Suprapubic skin (tissue), 4 donors: Measurements from ENCODE around the gene TENT4A. TPM values are rescaled to one million over a fixed set of nuclear protein-coding genes. Genes with fewer than 3 reads are reported as not detected.

Experiments used
- DNase-seq, 2 donors: peaks; one replicate each; pipeline ENCODE4 v3.0.0-alpha.2; 2019; ENCODE audit warnings: low spot score in 2 of 2
- H3K27ac ChIP-seq: fragments of 200-600 bp; sonication (generic); one replicate; pipeline ENCODE4 v1.5.1; 2019
- H3K27me3 ChIP-seq: fragments of 200-600 bp; sonication (generic); one replicate; pipeline ENCODE4 v1.5.1; 2019
- H3K36me3 ChIP-seq: fragments of 200-600 bp; sonication (generic); one replicate; pipeline ENCODE4 v1.5.1; 2019
- H3K4me1 ChIP-seq: fragments of 200-600 bp; sonication (generic); one replicate; pipeline ENCODE4 v1.5.1; 2019
- H3K4me3 ChIP-seq: fragments of 200-600 bp; sonication (generic); one replicate; pipeline ENCODE4 v1.5.1; 2019; ENCODE audit warnings: mild to moderate bottlenecking
- H3K9me3 ChIP-seq: fragments of 200-600 bp; sonication (generic); one replicate; pipeline ENCODE4 v1.5.1; 2019
- EP300 ChIP-seq: sonication (generic); formaldehyde crosslinking; IDR thresholded peaks from one replicate; pipeline ENCODE4 v1.6.1; 2017; ENCODE audit warnings: antibody characterized with exemption
- POLR2A ChIP-seq, 2 donors: fragments of 450-650 bp; IDR thresholded peaks; one replicate each; pipeline ENCODE4 v1.6.1; 2017; ENCODE audit warnings: antibody characterized with exemption in 2 of 2, mild to moderate bottlenecking in 2 of 2, moderate library complexity in 2 of 2
- POLR2AphosphoS5 ChIP-seq, 3 donors: sonication (generic); formaldehyde crosslinking; IDR thresholded peaks; one replicate each; pipeline ENCODE4 v1.6.1; 2017; ENCODE audit warnings: antibody characterized with exemption in 3 of 3
- WGBS: methylation state at CpG from one replicate; pipeline ENCODE4 v1.1.5; 2018; 5-methylcytosine and 5-hydroxymethylcytosine counted together
- total RNA-seq, 4 donors: library from RNA; depleted of rRNA; stranded (reverse); fragments of >200 nt; gene quantifications; one replicate each; pipeline ENCODE4 v1.1.0, GENCODE V29; 2016
- TF ChIP-seq, protein P1 (sequence below), 2 donors: fragments of 200-600 bp in 1 of 2; fragments of 450-650 bp in 1 of 2; sonication (generic) in 1 of 2; IDR thresholded peaks; one replicate each; pipeline ENCODE4 v1.5.1; 2016 to 2019; ENCODE audit warnings: antibody characterized with exemption in 2 of 2, mild to moderate bottlenecking in 1 of 2, moderate library complexity in 1 of 2

Gene TENT4A
- total RNA-seq, 4 donors from 2014 or later, result 36.4 to 67.3 (median 42.4) TPM

DNA sequence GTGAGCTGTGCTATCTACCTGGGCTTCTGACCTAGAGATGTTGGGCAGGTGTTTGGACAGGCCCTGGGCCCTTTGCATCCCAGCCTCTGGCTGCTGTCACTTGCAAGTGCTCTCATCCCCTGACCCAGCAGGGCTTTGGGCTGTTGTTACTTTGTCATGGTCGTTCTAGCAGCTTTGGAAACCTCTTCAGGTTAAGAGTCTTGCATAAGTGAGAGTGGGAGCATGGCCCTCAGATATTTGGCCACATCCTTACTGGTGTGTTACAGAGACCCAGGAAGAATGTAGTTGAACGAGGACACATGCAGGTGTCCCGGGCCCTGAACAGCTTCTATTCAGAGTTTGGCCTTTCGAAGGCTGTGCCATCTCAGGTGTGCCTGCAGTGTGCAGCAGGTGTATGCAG lies 4.5 kb downstream of the TENT4A start:
- Histone ChIP-seq H3K4me3 (no peak overlapping the region), H3K27me3 (no peaks in the 10 kb centered on the region), H3K9me3 (no peaks in the 10 kb centered on the region), H3K36me3 (no peaks in the 10 kb centered on the region), H3K27ac (no peak overlapping the region), H3K4me1 (peaks cover 72% of the 10 kb centered on the region)
- no peak for DNase-seq
- TF ChIP-seq POLR2A (IDR thresholded peaks at IDR 0.05) (no peak), EP300 (no peak), POLR2AphosphoS5 (IDR thresholded peaks at IDR 0.05) (no peak)
- TF ChIP-seq, protein P1, sequence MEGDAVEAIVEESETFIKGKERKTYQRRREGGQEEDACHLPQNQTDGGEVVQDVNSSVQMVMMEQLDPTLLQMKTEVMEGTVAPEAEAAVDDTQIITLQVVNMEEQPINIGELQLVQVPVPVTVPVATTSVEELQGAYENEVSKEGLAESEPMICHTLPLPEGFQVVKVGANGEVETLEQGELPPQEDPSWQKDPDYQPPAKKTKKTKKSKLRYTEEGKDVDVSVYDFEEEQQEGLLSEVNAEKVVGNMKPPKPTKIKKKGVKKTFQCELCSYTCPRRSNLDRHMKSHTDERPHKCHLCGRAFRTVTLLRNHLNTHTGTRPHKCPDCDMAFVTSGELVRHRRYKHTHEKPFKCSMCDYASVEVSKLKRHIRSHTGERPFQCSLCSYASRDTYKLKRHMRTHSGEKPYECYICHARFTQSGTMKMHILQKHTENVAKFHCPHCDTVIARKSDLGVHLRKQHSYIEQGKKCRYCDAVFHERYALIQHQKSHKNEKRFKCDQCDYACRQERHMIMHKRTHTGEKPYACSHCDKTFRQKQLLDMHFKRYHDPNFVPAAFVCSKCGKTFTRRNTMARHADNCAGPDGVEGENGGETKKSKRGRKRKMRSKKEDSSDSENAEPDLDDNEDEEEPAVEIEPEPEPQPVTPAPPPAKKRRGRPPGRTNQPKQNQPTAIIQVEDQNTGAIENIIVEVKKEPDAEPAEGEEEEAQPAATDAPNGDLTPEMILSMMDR (IDR thresholded peaks at IDR 0.05), result no peak
- WGBS, result 57% methylated on average over 4 of the region's 4 CpGs

DNA sequence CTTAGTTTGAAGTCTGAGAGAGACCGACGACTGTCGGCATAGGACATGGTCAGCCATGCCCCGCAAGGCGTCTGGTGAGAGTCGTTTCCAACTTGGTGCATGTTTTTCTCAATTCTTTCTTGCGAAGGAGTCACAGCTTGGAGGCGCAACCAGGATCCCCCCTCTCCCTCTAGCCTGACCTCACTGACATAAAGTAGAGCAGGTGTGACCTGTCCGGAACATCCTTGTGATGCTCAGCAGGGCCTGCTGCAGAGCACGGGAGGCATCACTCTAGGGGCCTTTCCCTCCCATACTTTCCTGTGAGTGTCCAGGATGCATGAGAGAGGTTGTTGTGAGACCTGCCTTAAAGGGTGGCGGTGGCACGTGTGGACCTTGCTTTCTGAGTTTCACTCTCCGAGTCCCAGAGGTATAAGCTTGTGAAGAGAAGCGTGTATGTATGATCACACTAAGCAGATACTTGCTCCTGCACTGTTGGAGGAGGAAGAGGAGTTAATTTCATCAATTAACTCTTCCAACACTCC lies 5.0 kb downstream of the TENT4A start:
- Histone ChIP-seq H3K27me3 (no peaks in the 10 kb centered on the region), H3K9me3 (no peaks in the 10 kb centered on the region), H3K4me1 (peaks cover 78% of the 10 kb centered on the region), H3K27ac (no peak overlapping the region), H3K36me3 (no peaks in the 10 kb centered on the region), H3K4me3 (no peak overlapping the region)
- DNase-seq, result no peak
- WGBS, result 77% methylated on average over 14 of the region's 14 CpGs
- TF ChIP-seq POLR2A (IDR thresholded peaks at IDR 0.05), result no peak
- TF ChIP-seq EP300, result no peak
- TF ChIP-seq POLR2AphosphoS5 (IDR thresholded peaks at IDR 0.05), result no peak
- TF ChIP-seq, protein P1 (IDR thresholded peaks at IDR 0.05), result no peak

DNA sequence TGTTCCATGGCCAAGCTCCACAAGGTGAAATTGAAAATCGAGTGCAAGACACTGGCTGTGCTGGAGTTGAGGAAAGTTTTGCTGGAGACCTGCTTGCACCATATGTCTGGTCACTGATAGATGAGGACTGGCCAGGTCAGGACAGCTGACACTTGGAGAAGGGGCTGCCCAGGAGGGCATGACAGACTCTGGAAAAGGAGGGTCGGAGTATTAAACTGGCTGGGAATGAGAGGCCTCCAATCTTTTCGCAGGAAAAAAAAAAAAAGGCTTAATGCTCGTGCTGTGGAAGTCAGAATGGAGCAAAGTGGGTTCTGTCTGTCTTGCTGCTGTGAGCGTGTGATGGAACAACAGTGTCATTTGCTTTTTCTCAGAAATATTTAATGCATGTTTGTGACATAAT lies 5.5 kb downstream of the TENT4A start:
- Histone ChIP-seq H3K27ac (no peak overlapping the region), H3K36me3 (no peaks in the 10 kb centered on the region), H3K9me3 (no peaks in the 10 kb centered on the region), H3K4me3 (no peak overlapping the region), H3K27me3 (no peaks in the 10 kb centered on the region), H3K4me1 (peaks cover 83% of the 10 kb centered on the region)
- TF ChIP-seq POLR2AphosphoS5 (IDR thresholded peaks at IDR 0.05), result no peak
- no peak for TF ChIP-seq EP300
- TF ChIP-seq POLR2A (IDR thresholded peaks at IDR 0.05), result no peak
- TF ChIP-seq, protein P1 (IDR thresholded peaks at IDR 0.05), result no peak
- DNase-seq, result no peak
- WGBS, result 60% methylated on average over 5 of the region's 5 CpGs

DNA sequence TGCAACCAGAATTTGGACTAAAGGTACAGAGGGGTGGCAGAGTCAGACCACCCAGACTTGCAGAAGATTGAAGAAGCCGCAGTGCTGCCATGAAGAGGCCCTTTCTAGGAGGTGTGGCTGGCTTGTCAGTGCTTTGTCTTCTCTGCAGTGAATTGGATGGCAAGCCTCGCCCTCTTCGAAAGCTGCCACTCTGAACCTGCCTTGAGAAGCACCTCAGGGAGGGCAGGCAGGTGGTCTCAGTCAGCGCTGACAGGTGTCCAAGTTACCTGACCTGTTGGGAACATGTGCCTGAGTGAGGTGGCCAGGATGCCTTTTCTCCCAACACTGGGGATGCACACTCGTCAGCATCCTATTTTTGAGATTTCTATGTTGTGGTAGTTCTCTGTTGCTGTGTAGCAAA lies 6.2 kb downstream of the TENT4A start:
- WGBS, result 93% methylated on average over 5 of the region's 5 CpGs
- peaks cover 87% of the 10 kb centered on the region for H3K4me1 ChIP-seq
- no peaks in the 10 kb centered on the region for H3K9me3 ChIP-seq
- TF ChIP-seq, protein P1 (IDR thresholded peaks at IDR 0.05), result no peak
- TF ChIP-seq EP300 (no peak), POLR2A (IDR thresholded peaks at IDR 0.05) (no peak), POLR2AphosphoS5 (IDR thresholded peaks at IDR 0.05) (no peak)
- no peak overlapping the region for H3K27ac ChIP-seq
- DNase-seq, result no peak
- no peaks in the 10 kb centered on the region for H3K36me3 ChIP-seq
- H3K27me3 ChIP-seq, result no peaks in the 10 kb centered on the region
- H3K4me3 ChIP-seq, result no peak overlapping the region

DNA sequence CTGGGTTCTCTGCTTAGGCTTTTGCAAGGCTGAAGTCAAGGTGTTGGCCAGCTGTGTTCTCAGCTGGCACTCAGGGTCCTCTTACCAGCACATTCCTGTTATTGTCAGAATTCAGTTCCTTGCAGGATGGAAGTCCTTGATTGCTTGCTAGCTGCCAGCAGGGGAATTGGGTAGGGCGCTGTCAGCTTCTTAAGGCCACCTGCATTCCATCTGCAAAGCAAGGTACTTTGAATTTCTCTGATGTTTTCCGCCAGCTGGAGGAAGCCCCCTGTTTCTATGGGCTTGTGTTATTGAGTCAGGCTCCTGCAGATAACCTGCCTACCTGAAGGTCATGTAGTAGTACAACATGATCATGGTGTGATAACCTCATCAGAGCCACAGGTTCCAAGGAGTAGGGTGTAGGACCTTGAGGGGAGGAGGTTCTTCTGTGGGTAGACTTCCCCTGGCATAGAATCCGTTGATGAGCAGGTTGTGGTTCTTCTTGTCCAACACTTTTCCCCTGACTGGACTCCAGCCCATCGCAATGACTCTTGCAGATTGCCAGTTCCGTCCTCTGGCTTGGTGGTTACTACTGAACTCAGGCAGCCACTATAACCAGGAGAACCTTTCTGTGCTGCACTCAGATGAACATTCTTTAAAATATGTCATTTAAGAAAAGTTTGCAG lies 6.8 kb downstream of the TENT4A start:
- 73% methylated on average over 5 of the region's 5 CpGs for WGBS
- no peak overlapping the region for H3K27ac ChIP-seq
- no peak for DNase-seq
- H3K36me3 ChIP-seq, result no peaks in the 10 kb centered on the region
- peaks cover 81% of the 10 kb centered on the region for H3K4me1 ChIP-seq
- H3K9me3 ChIP-seq, result no peaks in the 10 kb centered on the region
- no peaks in the 10 kb centered on the region for H3K27me3 ChIP-seq
- H3K4me3 ChIP-seq, result no peak overlapping the region
- TF ChIP-seq POLR2A (IDR thresholded peaks at IDR 0.05) (no peak), POLR2AphosphoS5 (IDR thresholded peaks at IDR 0.05) (no peak), EP300 (no peak)
- TF ChIP-seq, protein P1 (IDR thresholded peaks at IDR 0.05), result no peak
